Liver (tissue), 9 donors: Measurements from ENCODE around the gene CUZD1. TPM values are rescaled to one million over a fixed set of nuclear protein-coding genes. Genes with fewer than 3 reads are reported as not detected.

Source experiments
- DNase-seq: peaks from one replicate; pipeline ENCODE4 v3.0.0-alpha.2; 2017; ENCODE audit warnings: low spot score
- H3K27ac ChIP-seq, 2 donors: one replicate each; pipeline ENCODE4 v1.7.0; 2013; ENCODE audit warnings: inconsistent platforms in 2 of 2, low read length in 2 of 2, control low read depth in 1 of 2, low read depth in 1 of 2, mild to moderate bottlenecking in 1 of 2
- H3K27me3 ChIP-seq, 4 donors: one replicate each; pipeline versions ENCODE4 v1.6.1 to v1.7.0; 2013; ENCODE audit warnings: low read length in 3 of 4, inconsistent platforms in 1 of 4, mild to moderate bottlenecking in 1 of 4, moderate library complexity in 1 of 4; ENCODE audit not compliant: control insufficient read depth in 4 of 4, insufficient read depth in 4 of 4
- H3K36me3 ChIP-seq, 4 donors: one replicate each; pipeline versions ENCODE4 v1.6.1 to v1.7.0; 2013; ENCODE audit warnings: low read length in 3 of 4, mild to moderate bottlenecking in 3 of 4, low read depth in 1 of 4, moderate library complexity in 1 of 4; ENCODE audit not compliant: control insufficient read depth in 4 of 4, insufficient read depth in 3 of 4
- H3K4me1 ChIP-seq, 4 donors: one replicate each; pipeline versions ENCODE4 v1.6.1 to v1.7.0; 2013; ENCODE audit warnings: low read length in 3 of 4, mild to moderate bottlenecking in 3 of 4, moderate library complexity in 1 of 4; ENCODE audit not compliant: control insufficient read depth in 4 of 4, insufficient read depth in 4 of 4
- H3K4me3 ChIP-seq, 3 donors: one replicate each; pipeline versions ENCODE4 v1.6.1 to v1.7.0; 2013; ENCODE audit warnings: low read length in 3 of 3, control low read depth in 1 of 3, low read depth in 1 of 3, mild to moderate bottlenecking in 1 of 3
- H3K9ac ChIP-seq, 2 donors: one replicate each; pipeline ENCODE4 v1.7.0; 2013; ENCODE audit warnings: low read length in 2 of 2, mild to moderate bottlenecking in 2 of 2, moderate library complexity in 2 of 2, control low read depth in 1 of 2, low read depth in 1 of 2
- H3K9me3 ChIP-seq, 4 donors: one replicate each; pipeline versions ENCODE4 v1.6.1 to v1.7.0; 2013; ENCODE audit warnings: low read length in 3 of 4; ENCODE audit not compliant: control insufficient read depth in 4 of 4
- EGR1 ChIP-seq, 2 donors: IDR thresholded peaks; 2 replicates each; pipeline ENCODE4 v1.6.1; 2016 to 2018; ENCODE audit warnings: antibody characterized with exemption in 2 of 2, low read depth in 2 of 2
- FOXA1 ChIP-seq: IDR thresholded peaks from 2 replicates; pipeline ENCODE4 v1.6.1; 2016; ENCODE audit warnings: antibody characterized with exemption
- FOXA2 ChIP-seq: IDR thresholded peaks from 2 replicates; pipeline ENCODE4 v1.6.1; 2016; ENCODE audit warnings: antibody characterized with exemption
- GABPA ChIP-seq, 2 donors: IDR thresholded peaks in 1 of 2; conservative IDR thresholded peaks in 1 of 2; 2 replicates each; pipeline ENCODE4 v1.6.1; 2016; ENCODE audit warnings: antibody characterized with exemption in 2 of 2, mild to moderate bottlenecking in 1 of 2, moderate library complexity in 1 of 2
- HNF4A ChIP-seq, 2 donors: conservative IDR thresholded peaks; 2 replicates each; pipeline ENCODE4 v1.6.1; 2016; ENCODE audit warnings: antibody characterized with exemption in 2 of 2, mild to moderate bottlenecking in 2 of 2
- HNF4G ChIP-seq: IDR thresholded peaks from 2 replicates; pipeline ENCODE4 v1.6.1; 2016; ENCODE audit warnings: antibody characterized with exemption
- JUND ChIP-seq, 2 donors: IDR thresholded peaks; 2 replicates each; pipeline ENCODE4 v1.6.1; 2016; ENCODE audit warnings: antibody characterized with exemption in 2 of 2
- NR2F2 ChIP-seq: IDR thresholded peaks from 2 replicates; pipeline ENCODE4 v1.6.1; 2016; ENCODE audit warnings: antibody characterized with exemption
- RAD21 ChIP-seq, 2 donors: IDR thresholded peaks; 2 replicates each; pipeline ENCODE4 v1.6.1; 2016; ENCODE audit warnings: antibody characterized with exemption in 2 of 2, mild to moderate bottlenecking in 2 of 2
- RXRA ChIP-seq, 2 donors: IDR thresholded peaks; 2 replicates each; pipeline ENCODE4 v1.6.1; 2017 to 2018; ENCODE audit warnings: antibody characterized with exemption in 2 of 2, mild to moderate bottlenecking in 1 of 2
- SP1 ChIP-seq: IDR thresholded peaks from 2 replicates; pipeline ENCODE4 v1.6.1; 2018; ENCODE audit warnings: antibody characterized with exemption, mild to moderate bottlenecking
- TAF1 ChIP-seq: conservative IDR thresholded peaks from 2 replicates; pipeline ENCODE4 v1.6.1; 2016; ENCODE audit warnings: antibody characterized with exemption, mild to moderate bottlenecking
- YY1 ChIP-seq: IDR thresholded peaks from 2 replicates; pipeline ENCODE4 v1.6.1; 2016; ENCODE audit warnings: antibody characterized with exemption, mild to moderate bottlenecking
- WGBS: extraction: QIAGEN DNeasy Blood & Tissue Kit; methylation state at CpG from one replicate; pipeline ENCODE4 v1.1.7; 2013; 5-methylcytosine and 5-hydroxymethylcytosine counted together
- polyA plus RNA-seq, 2 donors: library from polyadenylated mRNA; stranded (reverse) in 1 of 2; unstranded in 1 of 2; fragments of 200-250 nt in 1 of 2; fragments of >200 nt in 1 of 2; fragmentation: Nextera tagmentation in 1 of 2; extraction: Ambion mirVana in 1 of 2; gene quantifications; one replicate each; pipeline versions ENCODE4 v1.2.1 to v1.2.3, GENCODE V29; 2013 to 2015
- total RNA-seq, 2 donors: library from RNA; depleted of rRNA; stranded (reverse); fragments of >200 nt; gene quantifications; one replicate each; pipeline ENCODE4 v1.2.3, GENCODE V29; 2014
- TF ChIP-seq, protein P1 (sequence below): IDR thresholded peaks from 2 replicates; pipeline ENCODE4 v1.6.1; 2016; ENCODE audit warnings: antibody characterized with exemption, mild to moderate bottlenecking
- TF ChIP-seq, protein P2 (sequence below): IDR thresholded peaks from 2 replicates; pipeline ENCODE4 v1.6.1; 2016; ENCODE audit warnings: antibody characterized with exemption
- TF ChIP-seq, protein P3 (sequence below): IDR thresholded peaks from 2 replicates; pipeline ENCODE4 v1.6.1; 2016; ENCODE audit warnings: antibody characterized with exemption
- TF ChIP-seq, protein P4 (sequence below): IDR thresholded peaks from 2 replicates; pipeline ENCODE4 v1.6.1; 2016; ENCODE audit warnings: antibody characterized with exemption
- TF ChIP-seq, protein P5 (sequence below): fragments of 150-350 bp; IDR thresholded peaks from 2 replicates; pipeline ENCODE4 v1.5.1; 2017; ENCODE audit warnings: improper control_type of control experiment, low read depth, low read length; ENCODE audit not compliant: missing input control
- donor health status: healthy.
- donor health status: healthy.
- donor health status: healthy.
- donor health status: healthy.
- donor health status: healthy.

Gene CUZD1
- total and polyA plus RNA-seq, 4 donors, result 0.03 to 0.17 (median 0.10) TPM

DNA sequence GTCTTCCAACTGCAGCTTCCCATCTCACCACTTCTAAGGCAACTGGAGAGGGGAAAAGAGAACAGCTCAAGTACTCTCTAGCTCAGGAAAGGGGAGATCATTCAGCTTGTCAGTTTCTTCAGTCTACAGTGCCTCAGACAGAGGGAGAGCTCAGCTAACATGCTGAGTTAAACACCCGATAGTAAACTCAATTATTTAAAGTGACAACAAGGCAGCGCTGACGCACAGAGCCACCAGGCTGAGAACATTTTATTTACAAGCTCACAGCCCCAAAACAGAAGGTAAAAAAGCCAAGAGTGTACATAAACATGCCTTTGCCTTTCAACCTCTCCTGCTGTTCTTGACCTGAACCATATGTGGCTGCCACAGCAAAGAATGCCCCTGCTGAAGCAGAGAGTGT lies 10.1 kb upstream of the CUZD1 start:
- Histone ChIP-seq H3K9ac (no peak overlapping the region), H3K36me3 (no peaks in the 10 kb centered on the region), H3K4me3 (no peak overlapping the region), H3K4me1 (peaks cover 0 to 4% (median 1%) of the 10 kb centered on the region in 4 donors), H3K27ac (no peak overlapping the region), H3K27me3 (no peaks in the 10 kb centered on the region), H3K9me3 (no peaks in the 10 kb centered on the region)
- no peak for TF ChIP-seq HNF4A (conservative IDR thresholded peaks at IDR 0.05)
- TF ChIP-seq, protein P1, sequence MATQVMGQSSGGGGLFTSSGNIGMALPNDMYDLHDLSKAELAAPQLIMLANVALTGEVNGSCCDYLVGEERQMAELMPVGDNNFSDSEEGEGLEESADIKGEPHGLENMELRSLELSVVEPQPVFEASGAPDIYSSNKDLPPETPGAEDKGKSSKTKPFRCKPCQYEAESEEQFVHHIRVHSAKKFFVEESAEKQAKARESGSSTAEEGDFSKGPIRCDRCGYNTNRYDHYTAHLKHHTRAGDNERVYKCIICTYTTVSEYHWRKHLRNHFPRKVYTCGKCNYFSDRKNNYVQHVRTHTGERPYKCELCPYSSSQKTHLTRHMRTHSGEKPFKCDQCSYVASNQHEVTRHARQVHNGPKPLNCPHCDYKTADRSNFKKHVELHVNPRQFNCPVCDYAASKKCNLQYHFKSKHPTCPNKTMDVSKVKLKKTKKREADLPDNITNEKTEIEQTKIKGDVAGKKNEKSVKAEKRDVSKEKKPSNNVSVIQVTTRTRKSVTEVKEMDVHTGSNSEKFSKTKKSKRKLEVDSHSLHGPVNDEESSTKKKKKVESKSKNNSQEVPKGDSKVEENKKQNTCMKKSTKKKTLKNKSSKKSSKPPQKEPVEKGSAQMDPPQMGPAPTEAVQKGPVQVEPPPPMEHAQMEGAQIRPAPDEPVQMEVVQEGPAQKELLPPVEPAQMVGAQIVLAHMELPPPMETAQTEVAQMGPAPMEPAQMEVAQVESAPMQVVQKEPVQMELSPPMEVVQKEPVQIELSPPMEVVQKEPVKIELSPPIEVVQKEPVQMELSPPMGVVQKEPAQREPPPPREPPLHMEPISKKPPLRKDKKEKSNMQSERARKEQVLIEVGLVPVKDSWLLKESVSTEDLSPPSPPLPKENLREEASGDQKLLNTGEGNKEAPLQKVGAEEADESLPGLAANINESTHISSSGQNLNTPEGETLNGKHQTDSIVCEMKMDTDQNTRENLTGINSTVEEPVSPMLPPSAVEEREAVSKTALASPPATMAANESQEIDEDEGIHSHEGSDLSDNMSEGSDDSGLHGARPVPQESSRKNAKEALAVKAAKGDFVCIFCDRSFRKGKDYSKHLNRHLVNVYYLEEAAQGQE, result no peak
- no peak for TF ChIP-seq SP1
- no peak for TF ChIP-seq GABPA (IDR thresholded peaks at IDR 0.05 in 1 of 2, conservative IDR thresholded peaks at IDR 0.05 in 1 of 2)
- no peak for TF ChIP-seq HNF4G
- TF ChIP-seq, protein P2, sequence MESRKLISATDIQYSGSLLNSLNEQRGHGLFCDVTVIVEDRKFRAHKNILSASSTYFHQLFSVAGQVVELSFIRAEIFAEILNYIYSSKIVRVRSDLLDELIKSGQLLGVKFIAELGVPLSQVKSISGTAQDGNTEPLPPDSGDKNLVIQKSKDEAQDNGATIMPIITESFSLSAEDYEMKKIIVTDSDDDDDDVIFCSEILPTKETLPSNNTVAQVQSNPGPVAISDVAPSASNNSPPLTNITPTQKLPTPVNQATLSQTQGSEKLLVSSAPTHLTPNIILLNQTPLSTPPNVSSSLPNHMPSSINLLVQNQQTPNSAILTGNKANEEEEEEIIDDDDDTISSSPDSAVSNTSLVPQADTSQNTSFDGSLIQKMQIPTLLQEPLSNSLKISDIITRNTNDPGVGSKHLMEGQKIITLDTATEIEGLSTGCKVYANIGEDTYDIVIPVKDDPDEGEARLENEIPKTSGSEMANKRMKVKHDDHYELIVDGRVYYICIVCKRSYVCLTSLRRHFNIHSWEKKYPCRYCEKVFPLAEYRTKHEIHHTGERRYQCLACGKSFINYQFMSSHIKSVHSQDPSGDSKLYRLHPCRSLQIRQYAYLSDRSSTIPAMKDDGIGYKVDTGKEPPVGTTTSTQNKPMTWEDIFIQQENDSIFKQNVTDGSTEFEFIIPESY, result no peak
- TF ChIP-seq, protein P3, sequence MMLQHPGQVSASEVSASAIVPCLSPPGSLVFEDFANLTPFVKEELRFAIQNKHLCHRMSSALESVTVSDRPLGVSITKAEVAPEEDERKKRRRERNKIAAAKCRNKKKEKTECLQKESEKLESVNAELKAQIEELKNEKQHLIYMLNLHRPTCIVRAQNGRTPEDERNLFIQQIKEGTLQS, result no peak
- TF ChIP-seq EGR1 (IDR thresholded peaks at IDR 0.05; ENCODE audit: low read depth in 2 of 2), result no peak
- no peak for TF ChIP-seq NR2F2
- no peak for TF ChIP-seq JUND (IDR thresholded peaks at IDR 0.05)
- TF ChIP-seq TAF1, result no peak
- TF ChIP-seq, protein P4, sequence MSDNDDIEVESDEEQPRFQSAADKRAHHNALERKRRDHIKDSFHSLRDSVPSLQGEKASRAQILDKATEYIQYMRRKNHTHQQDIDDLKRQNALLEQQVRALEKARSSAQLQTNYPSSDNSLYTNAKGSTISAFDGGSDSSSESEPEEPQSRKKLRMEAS, result no peak
- no peak for TF ChIP-seq FOXA2
- TF ChIP-seq RAD21 (IDR thresholded peaks at IDR 0.05), result no peak
- no peak for TF ChIP-seq FOXA1
- TF ChIP-seq, protein P5, sequence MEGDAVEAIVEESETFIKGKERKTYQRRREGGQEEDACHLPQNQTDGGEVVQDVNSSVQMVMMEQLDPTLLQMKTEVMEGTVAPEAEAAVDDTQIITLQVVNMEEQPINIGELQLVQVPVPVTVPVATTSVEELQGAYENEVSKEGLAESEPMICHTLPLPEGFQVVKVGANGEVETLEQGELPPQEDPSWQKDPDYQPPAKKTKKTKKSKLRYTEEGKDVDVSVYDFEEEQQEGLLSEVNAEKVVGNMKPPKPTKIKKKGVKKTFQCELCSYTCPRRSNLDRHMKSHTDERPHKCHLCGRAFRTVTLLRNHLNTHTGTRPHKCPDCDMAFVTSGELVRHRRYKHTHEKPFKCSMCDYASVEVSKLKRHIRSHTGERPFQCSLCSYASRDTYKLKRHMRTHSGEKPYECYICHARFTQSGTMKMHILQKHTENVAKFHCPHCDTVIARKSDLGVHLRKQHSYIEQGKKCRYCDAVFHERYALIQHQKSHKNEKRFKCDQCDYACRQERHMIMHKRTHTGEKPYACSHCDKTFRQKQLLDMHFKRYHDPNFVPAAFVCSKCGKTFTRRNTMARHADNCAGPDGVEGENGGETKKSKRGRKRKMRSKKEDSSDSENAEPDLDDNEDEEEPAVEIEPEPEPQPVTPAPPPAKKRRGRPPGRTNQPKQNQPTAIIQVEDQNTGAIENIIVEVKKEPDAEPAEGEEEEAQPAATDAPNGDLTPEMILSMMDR, result no peak
- no peak for TF ChIP-seq YY1
- no peak for TF ChIP-seq RXRA (IDR thresholded peaks at IDR 0.05)
- no peak for DNase-seq
- 87% methylated on average over 3 of the region's 3 CpGs for WGBS
